NCI-H2081 treated with DMSO at 0.1 percent for 48 hours (cell line): ENCODE data around the gene FGF16.
"Not testable (repeated sequence)": the region's sequence is repeated elsewhere in the genome, so short reads cannot be mapped to it uniquely, and the experiment has no call there.

ENCODE experiments used
- DNase-seq: peaks from one replicate; lab custom pipeline; 2025; lab: John Stamatoyannopoulos, UW

FGF16 gene

DNA sequence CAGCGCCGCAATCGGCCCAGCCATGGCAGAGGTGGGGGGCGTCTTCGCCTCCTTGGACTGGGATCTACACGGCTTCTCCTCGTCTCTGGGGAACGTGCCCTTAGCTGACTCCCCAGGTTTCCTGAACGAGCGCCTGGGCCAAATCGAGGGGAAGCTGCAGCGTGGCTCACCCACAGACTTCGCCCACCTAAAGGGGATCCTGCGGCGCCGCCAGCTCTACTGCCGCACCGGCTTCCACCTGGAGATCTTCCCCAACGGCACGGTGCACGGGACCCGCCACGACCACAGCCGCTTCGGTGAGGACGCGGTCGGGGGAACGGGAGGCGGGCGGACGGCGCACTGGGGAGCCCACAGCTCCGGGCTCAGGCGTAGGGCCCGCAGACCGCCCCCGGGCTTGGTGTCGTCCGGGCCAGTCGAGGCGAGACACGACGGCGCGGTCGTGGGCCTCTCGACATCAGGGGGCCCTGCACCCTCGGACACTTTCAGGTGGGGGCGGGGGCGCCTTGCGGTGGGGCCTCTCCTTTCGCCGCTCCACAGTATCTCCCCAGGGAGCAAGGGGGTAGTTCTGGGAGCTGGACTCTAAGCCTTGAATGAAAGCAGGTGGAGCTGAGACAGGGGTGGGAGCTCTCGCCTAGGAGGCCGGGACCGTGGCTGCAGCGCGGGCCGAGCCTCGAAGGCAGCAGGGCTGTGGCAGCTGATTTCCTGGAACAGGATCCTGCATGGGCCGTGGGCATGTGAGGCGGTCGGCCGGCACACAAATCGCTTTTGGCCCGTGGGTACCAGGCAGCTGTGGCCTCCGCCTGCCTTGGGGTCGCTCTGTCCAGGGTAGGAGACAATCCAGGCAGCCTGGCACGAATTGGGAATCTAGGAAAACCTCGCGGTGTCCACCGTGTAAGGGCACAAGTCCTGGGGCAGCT lies 722 bp downstream of the FGF16 start:
- no peak for DNase-seq

DNA sequence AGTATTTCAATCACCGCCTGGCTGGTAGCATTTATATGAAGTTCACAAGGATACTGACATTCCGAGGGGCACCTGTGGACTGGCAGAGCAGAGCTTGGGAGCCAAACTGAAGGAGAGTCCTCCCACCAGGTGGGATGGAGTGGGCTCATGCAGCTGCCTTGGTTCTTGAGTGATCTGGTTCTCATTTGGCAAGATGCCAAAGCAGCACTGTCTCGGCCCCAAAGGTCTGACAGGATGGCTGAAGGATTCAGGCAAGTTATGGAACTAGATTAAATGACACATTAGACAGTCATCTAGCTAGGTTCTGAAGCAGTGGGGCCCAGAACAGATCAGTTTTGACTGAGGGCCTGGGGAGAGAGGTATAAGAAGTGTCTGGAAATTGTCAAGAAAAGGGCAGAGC lies 3.2 kb downstream of the FGF16 start:
- no peak for DNase-seq

DNA sequence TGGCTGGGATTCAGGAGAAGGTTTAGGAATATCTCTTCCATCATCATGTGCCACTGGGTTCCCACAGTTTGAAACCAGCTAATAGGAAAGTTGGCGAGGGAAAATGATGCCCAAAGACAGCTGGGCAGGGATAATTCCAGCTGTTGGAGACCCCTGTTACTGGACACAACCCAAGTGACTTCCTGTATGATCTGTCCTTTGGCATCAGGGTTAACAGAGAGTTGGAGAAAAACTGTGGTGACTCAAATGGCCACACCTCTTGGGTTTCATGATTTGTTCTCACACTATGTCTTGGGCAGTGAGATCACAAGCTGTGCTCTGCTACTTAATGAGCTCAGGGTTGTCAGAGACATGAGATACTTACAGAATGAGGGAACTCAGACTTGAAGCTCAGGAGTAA lies 3.8 kb downstream of the FGF16 start:
- DNase-seq = no peak

DNA sequence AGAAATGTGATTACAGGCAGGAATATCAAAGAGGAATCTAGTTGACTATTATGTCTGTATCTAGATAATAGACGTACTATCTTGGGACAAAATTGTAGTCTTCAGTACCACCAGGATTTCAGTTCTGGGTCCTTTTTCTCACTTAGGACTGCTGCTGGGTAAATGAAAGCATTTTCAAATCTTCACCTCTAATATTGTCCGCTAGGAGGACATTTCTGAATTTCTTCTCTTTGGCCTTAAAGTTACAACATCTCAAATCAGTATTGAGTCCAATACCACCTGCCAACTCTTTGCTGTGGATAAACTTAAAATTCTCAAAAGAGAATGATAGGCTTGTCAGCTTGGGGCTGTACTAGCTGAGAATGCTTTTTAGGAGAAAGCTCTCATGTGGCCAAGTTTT lies 6.0 kb downstream of the FGF16 start:
- no peak for DNase-seq

DNA sequence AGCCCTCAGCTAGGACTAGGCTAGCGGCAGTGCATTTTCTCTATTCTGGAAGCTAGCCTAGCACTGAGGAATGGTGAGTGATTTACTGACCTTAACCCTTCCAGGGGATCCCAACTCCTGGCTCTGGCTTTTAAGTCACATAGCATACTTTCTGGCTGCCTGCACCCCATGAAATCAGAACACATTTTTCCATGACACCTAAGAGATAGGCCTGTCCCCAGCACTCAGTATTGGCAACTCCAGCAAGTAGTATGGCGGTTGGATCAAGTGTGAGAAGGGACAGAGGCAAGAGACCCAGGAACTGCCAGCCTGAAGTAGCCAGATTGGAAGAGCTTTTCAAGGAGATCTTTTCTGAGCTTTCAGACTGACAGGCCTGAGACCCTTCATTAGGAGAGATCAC lies 8.2 kb downstream of the FGF16 start:
- no peak for DNase-seq

DNA sequence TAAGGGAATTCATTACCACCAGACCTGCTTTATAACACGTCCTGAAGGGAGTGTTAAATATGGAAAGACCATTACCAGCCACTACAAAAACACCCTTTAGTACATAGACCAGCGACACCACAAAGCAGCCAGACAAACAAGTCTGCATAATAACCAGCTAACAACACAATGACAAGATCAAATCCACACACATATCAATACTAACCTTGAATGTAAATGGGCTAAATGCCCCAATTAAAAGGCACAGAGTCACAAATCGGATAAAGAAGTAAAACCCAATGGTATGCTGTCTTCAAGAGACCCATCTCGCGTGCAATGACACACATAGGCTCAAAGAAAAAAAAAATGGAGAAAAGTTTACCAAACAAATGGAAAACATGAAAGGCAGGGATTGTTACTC lies 36.9 kb downstream of the FGF16 start:
- no peak for DNase-seq

DNA sequence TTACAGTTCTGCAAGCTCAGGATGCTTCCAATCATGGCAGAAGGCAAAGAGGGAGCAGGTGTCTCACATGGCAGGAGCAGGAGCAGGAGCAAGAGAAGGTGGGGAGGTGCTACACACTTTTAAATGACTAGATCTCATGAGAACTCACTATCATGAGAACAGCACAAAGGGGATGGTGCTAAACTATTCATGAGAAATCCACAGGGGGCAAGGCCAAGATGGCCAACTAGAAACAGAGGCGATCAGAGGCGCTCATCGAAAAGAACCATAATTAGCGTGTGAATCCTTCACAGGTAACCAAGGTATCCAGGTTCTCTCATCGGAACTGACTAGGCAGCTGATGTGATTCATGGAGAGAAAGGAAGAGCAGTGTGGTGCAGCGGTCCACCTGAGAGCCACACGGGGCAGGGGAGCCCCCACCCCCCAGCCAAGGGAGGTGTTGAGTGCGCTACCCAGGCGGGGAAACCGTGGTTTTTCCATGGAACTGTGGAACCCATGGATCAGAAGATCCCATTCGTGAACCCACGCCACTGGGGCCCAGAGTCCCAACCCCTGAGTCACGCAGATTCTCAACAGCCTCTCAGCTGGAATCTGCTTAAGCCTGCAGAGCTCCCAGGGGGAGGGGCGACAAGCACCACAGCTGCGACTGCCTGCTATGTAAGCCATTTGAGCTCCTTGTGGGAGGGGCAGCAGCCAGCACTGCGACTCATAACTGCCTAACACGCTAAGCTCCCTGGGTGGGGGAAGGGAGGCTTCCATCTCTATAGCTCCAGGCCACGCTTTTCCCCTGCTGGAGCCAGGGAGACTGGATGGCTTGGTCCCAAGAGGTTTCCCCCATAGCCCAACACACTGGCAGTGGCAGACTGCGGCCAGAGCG lies 46.7 kb downstream of the FGF16 start:
- DNase-seq = no peak

DNA sequence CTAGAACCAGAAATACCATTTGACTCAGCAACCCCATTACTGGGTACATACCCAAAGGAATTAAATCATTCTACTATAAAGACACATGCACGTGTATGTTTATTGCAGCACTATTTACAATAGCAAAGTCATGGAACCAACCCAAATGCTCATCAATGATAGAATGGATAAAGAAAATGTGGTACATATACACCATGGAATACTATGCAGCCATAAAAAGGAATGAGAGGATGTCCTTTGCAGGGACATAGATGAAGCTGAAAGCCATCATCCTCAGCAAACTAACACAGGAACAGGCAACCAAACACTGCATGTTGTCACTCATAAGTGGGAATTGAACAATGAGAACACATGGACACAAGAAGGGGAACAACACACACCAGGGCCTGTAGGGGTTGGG lies 53.0 kb downstream of the FGF16 start:
- not testable (repeated sequence) for DNase-seq

DNA sequence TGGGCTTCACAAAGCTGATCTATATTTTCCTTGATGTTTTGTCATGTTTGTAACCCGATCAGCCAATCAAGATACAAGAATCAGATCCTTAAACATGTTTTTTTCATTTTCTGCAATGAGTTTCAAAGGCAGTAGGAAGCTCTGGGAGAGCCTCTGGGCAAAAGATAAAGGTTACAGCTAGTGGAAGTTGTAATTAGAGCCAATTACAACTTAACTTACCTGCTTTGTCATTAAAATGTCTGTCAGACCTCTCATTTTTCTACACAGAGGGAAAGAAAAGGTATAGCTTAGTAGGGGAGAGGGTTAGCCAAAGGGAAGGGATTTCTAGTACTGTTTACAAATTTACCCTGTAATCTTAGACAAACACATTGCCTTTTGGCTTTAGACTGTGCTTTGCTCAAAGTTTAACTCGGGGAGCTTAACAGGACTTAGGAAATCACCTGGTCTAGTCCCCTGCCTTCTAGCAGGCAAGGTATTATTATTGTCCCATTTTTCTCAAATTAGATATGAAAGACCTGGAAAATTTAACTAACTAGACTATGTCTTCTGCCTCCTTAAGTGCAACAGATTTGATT lies 55.8 kb downstream of the FGF16 start:
- no peak for DNase-seq

DNA sequence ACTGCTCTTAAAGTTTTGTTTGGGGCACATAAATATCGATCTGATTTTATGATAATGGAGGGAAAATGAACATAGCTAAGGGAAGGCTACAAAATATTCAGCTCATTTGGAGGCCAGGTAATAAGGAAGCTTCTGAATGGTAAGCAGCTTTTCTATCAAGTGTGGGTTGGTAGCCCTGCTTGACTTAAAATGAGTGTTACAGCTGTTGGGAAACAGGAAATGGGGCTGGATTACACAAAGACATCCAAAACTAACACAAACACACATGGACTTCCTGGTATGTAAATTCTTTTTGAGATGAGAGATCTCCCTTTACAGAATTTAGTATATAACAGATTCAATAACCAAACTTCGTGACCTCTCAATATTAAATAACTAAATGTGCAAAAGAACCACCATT lies 58.0 kb downstream of the FGF16 start:
- DNase-seq = no peak
